ENCODE data around the gene XRCC3.

Gene XRCC3

GRCh38 chr14:103738701-103739451 is 23.6 kb upstream of the XRCC3 start:
- no peak for DNase-seq

GRCh38 chr14:103738166-103738565 is 22.9 kb upstream of the XRCC3 start:
- peak; percentile 70 for DNase-seq

GRCh38 chr14:103737432-103738045 is 22.3 kb upstream of the XRCC3 start:
- no peak for DNase-seq

- no peak for DNase-seq
Observed at GRCh38 chr14:103736546-103737431, 21.5 kb upstream of the XRCC3 start.

- DNase-seq, result no peak
Observed at GRCh38 chr14:103735815-103736545, 20.7 kb upstream of the XRCC3 start.

- no peak for DNase-seq
Observed at GRCh38 chr14:103735439-103735814, 20.2 kb upstream of the XRCC3 start.

GRCh38 chr14:103735022-103735421 is 19.8 kb upstream of the XRCC3 start:
- DNase-seq, result no peak

GRCh38 chr14:103734081-103734888 is 19.0 kb upstream of the XRCC3 start:
- no peak for DNase-seq

GRCh38 chr14:103733651-103734050 is 18.4 kb upstream of the XRCC3 start:
- DNase-seq, result no peak

GRCh38 chr14:103732868-103733620 is 17.8 kb upstream of the XRCC3 start:
- DNase-seq, result no peak

- DNase-seq, result no peak
Observed at GRCh38 chr14:103731916-103732867, 16.9 kb upstream of the XRCC3 start.

GRCh38 chr14:103731481-103731880 is 16.2 kb upstream of the XRCC3 start:
- DNase-seq, result no peak

GRCh38 chr14:103730490-103731035 is 15.3 kb upstream of the XRCC3 start:
- no peak for DNase-seq

- no peak for DNase-seq
Observed at GRCh38 chr14:103729496-103730448, 14.5 kb upstream of the XRCC3 start.

GRCh38 chr14:103728721-103729120 is 13.5 kb upstream of the XRCC3 start:
- DNase-seq, result no peak

GRCh38 chr14:103728141-103728540 is 12.9 kb upstream of the XRCC3 start:
- DNase-seq, result no peak

GRCh38 chr14:103727313-103727980 is 12.2 kb upstream of the XRCC3 start:
- no peak for DNase-seq

GRCh38 chr14:103726474-103726873 is 11.2 kb upstream of the XRCC3 start:
- no peak for DNase-seq

Measured in fibroblast of skin of scalp (primary cell).